HG03108 (cell line): ENCODE results near the gene KCND2.
"Not testable (repeated sequence)": the region's sequence is repeated elsewhere in the genome, so short reads cannot be mapped to it uniquely, and the experiment has no call there.

ENCODE experiments used
- ATAC-seq: cut with Tn5 transposase; IDR thresholded peaks from one replicate; pipeline ENCODE4 v1.9.1; 2021; ENCODE audit warnings: moderate library complexity; ENCODE audit not compliant: unreplicated experiment

KCND2 gene

DNA sequence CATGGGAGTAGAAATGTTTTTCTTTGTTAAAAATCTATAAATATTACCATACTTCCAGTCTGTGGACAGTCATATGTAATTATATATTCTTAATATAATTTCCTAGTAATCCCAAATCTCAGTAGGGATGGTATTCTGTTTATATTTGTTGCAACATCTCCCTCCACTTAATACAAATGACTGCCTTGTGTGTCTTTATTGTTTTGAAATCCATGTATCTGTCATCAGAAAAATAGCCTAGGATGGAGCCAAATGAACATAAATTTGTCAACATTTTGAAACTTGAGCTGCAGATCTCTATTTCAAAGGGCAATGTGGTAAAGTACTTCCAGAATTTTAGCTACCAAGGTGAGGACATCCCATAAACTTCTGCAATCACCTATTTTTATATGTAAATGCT is 294.2 kb downstream of the KCND2 start:
- ATAC-seq: no peak

DNA sequence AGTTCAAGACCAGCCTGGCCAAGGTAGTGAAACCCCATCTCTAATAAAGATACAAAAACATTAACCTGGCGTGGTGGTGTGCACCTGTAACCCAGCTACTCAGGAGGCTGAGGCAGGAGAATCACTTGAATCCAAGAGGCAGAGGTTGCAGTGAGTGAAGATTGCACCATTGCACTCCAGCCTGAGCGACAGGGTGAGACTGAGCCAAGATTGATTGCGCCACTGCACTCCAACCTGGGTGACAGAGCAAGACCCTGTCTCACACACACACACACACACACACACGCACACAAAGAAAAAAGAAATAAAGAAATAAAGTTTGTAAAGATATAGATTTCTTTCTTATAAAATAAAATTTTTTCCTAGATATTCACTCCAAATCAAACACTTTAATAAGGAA is 305.7 kb downstream of the KCND2 start:
- not testable (repeated sequence) for ATAC-seq

DNA sequence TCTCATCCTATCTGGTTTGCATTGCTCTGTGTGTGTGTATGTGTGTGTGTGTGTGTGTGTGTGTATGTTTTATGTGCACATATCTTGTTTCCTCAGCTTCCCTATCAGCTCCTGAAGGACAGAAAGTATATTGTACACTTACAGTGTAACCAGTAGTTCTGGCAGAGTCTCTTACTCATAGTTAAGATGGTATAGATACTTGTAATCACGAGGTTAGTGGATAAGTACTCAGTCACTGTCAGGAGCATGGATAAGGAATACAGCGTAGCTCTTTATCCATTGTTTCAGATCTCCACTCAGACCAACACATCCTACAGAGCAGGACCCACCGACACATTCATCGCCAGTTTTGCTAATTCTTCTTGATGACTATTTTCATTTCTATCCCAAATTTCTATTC is 309.9 kb downstream of the KCND2 start:
- ATAC-seq: no peak

DNA sequence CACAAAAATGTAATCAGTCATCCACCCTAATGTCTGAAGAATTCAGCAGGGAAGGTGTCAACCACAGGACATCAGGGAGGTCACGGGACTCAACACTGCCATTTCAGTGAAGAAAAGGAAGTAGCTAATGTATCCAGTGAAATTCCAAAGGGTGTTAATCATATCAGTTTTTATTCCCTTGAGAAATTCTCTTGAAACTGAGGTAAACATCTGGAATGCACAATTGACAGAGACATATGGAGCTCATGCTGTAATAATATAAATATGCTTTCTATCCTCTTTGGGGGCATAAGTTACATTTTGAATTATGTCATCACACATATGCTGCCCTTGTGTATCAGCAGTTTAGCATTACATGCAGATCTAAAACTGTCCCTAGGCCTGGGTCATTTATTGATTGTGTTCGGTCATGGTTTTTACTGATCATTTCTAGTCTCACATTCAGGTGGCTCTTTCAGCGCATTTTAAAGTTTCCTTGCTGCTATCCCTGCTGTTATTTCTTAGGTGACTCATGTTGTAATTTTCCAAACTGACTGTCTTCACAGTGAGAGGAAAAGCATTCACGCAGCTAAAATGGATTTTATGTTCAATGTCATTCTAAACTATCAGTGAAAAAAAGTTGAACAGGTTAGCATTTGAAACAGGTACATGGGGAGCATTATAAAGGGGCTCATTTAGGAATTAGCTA is 311.1 kb downstream of the KCND2 start:
- ATAC-seq: no peak

DNA sequence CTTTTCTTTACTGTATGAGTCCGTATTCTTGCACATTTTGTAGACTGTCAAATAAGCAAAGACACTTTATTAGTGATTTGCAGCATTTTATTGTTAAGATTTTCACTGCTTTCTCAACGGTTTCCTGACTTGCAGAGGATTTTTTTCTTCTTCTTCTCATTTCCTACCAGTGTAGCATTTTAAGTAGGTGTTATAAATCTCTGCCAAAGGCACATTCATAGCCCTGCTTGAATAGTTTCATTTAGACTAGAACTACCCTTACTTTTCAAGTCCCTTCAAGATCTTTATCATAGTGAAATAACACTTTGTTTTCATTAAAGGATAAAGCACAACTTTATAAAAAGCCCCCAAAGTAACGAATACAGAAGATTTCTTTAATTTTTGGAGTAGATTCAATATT is 313.6 kb downstream of the KCND2 start:
- ATAC-seq: no peak

DNA sequence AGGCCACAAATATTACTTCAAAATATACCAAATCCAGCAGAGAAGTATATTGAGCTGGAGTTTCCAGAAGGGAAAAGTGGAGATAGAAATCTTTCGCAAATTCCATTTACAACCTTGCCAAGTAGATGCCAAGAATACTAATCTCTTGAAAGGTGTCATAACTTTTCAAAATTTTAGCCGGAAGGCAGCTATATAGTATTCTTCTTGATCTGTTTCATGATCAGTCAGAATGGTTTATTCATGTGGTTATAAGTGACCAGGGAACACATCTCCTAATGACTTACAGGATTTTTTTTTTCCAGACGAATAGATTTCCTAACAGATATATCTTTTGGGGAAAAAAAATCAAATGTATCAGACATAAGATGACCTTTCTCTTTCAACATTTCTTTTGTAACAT is 314.3 kb downstream of the KCND2 start:
- ATAC-seq: no peak

DNA sequence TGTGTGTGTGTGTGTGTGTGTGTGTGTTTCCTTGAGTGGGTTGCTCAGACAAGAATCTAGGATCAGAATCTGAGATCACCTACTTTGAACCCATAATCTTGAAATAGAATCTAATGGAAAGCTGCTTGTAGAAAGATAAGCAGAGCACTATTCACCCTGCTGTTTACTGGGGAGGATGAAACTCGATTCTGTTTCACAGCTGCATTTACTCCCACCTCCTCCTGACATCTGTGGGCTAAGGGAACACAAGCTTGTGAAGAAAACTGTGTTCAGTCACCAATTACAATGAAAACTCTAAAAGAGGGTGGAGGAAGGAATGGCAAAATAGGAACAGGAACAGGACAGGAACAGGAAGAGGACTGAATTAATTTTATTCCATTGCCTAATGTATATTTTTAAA is 315.4 kb downstream of the KCND2 start:
- ATAC-seq: no peak

DNA sequence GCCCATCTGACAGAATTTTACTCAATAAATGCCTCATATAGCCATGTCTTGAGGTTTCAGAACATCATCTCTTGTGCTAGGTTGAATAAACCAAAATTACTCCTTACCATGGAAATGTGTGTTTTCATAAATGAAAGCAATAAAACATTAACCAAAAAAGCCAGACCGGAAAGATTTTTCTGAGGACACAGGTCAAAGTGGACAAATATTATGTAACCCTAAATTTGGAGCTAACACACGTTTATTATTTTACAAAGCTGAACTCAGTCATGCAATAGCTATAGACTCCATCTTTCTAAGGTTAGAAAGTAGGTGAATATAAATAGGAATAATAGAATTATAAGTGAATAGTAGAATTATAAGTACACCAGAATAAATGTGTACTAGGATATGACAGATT is 315.9 kb downstream of the KCND2 start:
- ATAC-seq: no peak

DNA sequence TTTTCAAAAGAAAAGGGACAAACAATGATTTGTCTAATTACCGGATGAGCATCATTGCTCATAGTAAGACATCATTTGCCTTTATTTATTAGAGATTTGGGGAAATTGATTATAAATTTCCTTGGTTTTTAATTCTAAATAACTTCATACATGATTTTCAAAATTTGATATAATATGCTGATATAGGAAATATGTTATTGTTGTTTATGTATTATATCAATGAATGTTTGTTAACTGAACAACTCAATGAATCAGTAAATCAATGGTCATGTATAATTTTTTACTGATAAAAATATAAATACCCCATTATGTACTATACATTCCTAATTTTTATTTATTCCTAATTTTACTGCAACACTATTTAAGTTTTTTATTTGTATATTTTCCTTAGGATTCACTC is 327.6 kb downstream of the KCND2 start:
- no peak for ATAC-seq

DNA sequence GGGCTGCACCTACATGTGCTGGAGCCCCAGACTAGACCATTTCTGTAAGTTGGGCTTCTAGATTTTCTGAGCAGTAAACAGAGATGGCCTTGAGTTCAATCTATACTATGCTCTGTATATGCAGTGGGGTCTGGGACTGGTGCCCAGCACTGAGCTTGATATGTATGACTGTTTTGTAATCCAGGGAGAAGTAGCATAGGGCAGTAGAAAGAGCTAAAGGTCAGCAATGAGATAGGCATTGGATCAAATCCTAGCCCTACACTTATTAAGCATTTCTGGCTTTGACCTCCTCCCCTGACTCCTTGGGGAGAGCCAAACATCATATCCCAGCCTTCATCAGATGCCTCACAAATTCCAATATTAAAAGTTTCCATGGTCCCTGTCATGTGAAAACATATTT is 330.4 kb downstream of the KCND2 start:
- ATAC-seq: no peak

DNA sequence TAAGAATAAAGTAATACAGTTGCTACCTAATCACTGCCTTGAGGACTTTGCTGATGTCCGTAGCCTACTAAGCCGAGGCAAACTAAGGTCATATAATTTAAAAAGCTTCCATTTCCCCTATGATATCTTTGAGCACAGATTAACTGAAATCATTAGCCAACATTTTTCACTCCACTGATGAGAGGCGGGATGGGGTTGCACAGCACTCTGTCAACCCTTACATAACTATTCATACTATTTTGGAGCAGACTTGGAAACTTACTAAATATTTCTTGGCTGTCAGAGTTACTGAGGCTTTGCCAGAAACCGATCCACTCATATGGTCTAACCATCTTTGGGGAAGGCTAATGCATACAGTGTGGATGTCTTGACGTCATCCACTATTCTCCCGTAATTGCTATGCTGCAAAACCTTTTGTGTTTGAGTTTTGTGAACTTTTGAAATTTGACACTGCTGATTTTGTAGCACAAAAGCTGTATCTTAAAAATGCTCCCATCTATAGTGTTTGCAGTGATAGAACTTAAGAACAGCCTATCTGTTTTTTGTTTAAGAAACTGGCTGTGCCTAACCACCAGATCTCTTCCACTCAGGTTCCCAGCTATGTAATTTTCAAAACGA is 336.3 kb downstream of the KCND2 start:
- ATAC-seq: no peak

DNA sequence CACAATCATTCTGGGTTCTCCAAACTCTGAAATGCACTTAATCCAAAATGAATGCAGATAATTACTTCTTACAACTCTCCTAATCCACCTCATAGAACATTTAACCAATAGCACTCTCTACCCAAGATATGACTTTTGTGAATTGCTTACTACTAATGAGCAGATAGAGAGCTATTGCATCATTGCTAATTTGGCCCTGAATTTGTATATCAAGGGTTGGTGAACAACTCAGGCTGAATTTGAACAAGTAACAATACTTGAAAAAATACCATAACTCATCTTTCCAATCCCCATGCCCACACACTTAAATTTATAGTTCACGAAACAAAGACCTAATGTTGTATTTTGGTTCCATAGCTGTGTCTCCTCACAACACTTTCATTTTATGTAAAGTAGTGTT is 339.0 kb downstream of the KCND2 start:
- no peak for ATAC-seq

DNA sequence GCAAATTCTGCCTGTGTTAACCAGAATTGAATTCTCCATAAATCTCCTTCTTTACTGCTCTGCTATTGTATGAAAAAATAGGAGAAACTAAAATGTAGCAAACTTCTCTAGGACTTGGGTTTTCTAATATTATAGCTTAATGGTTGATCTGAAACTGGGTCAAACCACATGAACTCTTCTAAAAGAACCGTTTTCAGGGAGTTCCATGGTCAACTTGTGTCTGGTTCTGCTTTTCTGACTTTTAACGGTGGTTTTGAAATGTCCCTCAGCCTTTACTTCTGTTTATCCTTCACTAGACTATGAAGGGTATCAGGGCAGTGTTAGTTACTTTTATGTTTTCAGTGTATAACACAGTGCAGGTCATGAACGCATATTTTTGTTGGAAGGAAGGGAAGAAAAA is 342.7 kb downstream of the KCND2 start:
- ATAC-seq: no peak

DNA sequence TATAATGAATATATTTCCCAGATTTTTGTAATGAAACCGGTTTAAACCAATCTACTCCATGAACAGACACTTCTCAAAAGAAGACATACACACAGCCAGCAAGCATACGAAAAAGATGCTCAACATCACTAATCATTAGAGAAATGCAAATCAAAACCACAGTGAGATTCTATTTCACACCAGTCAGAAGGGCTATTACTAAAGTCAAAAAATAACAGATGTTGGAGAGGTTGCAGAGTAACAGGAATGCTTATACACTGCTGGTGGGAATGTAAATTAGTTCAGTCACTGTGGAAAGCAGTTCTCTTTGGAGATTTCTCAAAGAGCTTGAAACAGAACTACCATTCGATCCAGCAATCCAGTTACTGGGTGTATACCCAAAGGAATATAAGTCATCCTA is 344.3 kb downstream of the KCND2 start:
- no peak for ATAC-seq

DNA sequence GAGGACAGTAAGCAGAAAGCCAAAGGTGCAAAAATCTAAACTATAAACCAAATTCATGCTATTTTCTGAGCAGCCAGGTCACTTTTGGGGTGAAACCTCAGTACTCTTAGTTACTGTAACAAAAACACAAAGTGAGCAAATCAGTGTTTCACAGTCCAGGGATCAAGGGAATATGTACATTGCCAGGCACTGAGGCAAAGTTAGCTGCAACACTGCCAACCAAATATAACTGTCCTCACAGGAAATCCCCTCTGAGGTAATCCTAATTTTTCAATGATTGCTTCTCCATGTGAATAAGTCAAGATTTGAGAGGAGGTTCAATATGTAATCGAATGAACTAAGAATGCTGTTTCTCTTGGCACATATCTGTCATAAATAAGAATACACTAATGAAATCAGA is 355.3 kb downstream of the KCND2 start:
- ATAC-seq: no peak

DNA sequence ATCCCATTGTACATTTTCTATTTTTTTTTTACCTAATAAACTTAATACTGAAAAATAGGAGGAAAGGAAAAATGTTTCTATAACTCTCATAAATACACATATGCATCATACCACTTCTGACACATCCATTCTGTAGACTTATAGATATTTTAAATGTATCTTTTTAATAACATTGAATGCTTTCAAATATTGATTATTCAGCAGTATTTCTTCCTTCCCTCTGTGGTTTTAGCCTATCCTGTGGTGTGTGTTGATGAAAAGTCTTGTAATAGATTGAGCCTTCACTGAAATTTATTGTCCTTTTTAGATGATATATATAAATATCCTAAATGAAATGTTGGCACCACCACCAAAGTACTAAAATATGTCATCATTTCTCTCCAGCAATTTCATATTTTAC is 366.9 kb downstream of the KCND2 start:
- ATAC-seq: no peak

DNA sequence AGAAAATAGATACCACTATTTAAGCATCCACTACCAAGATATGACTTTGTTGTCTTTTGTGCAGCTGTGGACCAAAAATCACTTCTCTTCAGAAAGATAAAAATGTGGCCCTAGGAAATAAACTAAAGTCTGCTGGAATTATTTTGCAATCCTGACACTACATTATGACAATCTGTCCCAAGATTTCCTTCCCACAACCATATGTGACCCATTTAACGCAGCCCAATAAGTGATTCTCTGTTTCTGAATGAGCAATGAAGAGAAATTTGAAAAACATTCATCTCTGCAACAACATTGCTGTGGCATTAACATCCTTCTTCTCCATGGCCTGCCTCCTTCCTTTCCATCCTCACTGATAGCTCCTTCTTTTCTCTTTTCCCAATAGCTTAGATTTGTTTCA is 373.0 kb downstream of the KCND2 start:
- ATAC-seq: no peak

DNA sequence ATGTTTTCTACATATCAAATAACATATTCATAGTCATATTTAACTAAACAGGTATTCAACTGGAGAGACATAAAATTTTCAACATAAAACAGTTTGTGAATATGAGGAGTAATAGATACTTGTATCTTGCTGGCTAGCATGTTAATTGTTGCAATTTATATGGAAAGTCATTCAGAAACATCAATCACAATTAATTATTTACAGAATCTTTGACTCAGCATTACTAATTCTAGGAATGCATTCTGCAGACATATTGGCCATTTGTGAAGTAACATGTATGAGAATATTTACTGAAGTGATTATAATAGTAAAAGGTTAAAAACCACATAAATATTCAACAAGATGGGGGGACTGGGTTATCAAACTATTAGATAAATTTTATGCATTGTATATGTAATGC is 381.3 kb downstream of the KCND2 start:
- ATAC-seq: no peak

DNA sequence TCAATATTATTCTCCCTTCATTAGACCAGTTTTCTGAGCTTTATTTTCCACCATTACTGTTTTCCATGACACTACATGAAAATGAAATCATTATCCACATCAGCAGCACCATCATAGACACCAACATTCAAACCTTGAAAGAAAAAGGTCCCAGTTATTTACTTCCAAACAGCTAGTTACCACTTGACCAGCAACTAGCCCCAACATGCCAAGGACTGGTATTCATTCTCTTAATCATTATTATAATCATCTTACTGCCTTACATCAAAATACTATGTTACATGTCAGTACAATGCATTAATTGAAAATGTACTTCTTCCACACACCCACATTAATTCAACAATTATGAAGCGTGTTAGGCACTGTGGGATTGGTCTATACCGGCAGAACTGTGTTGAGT is 385.5 kb downstream of the KCND2 start:
- ATAC-seq: no peak

DNA sequence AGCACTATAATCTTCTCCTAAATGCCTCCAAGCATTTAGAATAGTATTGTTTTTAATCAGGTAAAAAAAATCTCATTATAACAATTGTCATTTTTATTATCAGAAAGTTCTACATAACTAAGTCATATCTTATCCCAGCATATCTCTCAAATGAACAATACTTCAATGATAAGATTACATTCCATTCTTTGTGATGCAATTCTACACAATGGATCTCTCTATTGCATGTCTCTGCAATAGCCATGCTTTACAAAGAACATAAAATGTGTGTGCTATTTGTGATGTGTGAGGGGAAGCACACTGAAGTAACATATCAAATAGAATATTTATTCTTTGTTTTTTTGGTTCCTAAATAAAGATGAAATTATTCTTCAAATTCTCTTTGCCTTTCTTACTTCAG is 389.3 kb downstream of the KCND2 start:
- no peak for ATAC-seq

DNA sequence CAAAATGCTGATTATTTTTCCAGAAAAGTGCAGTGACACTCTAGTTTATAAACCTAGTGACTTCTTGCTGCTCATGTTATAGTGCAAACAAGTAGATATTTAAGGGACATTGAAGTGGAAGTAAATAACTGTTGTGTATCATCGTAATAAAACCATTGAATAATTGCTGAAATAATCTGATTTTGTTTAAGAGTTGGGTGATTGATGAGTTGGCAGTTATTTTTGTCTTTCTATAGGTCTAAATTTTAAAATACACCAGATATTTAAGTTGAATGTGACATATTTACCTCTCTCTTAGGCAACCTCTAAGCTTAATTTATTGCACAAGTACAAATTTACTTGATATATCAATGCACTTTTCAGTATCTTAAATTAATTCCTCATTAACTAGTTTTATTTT is 392.1 kb downstream of the KCND2 start:
- ATAC-seq: no peak

DNA sequence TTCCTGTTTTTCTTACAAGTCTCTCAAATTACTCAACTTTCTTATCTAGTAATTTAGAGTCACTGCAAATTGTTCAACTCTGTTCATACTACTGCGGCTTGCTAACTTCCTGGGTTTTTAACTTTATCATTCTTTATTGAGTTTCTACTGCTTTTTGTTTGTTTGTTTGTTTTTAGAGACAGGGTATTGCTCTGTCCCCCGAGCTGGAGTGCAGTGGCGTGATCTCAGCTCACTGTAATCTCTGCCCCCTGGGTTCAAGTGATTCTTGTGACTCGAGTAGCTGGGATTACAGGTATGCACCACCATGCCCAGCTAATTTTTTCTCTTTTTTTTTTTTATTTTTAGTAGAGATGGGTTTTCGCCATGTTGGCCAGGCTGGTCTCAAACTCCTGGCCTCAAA is 402.1 kb downstream of the KCND2 start:
- ATAC-seq: no peak

DNA sequence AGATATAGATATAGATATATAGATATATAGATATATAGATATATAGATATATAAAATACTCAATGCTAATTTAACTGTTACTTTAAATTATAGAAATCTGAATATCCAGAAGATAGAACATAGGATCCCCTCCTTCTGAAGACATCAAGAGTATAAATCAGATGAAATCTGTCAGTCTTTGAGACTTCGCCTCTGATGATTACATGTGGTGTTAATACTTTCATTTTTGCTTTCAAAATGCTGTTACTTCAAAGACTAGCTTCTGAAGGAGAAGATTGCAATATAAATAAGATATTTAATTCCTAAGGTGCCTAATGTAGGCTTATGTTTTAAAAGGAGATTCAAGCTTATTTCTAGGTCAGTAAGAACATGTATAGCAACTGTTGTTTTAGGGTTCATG is 404.6 kb downstream of the KCND2 start:
- ATAC-seq: no peak
